GM12801 (cell line): ENCODE data around the gene KLHL3.

Experiments
- TF ChIP-seq, protein P1 (sequence below): IDR thresholded peaks from one replicate; pipeline ENCODE4 v1.5.1; 2011; ENCODE audit warnings: control low read depth; ENCODE audit not compliant: insufficient read length; ENCODE audit errors: extremely low read depth

The KLHL3 gene

DNA sequence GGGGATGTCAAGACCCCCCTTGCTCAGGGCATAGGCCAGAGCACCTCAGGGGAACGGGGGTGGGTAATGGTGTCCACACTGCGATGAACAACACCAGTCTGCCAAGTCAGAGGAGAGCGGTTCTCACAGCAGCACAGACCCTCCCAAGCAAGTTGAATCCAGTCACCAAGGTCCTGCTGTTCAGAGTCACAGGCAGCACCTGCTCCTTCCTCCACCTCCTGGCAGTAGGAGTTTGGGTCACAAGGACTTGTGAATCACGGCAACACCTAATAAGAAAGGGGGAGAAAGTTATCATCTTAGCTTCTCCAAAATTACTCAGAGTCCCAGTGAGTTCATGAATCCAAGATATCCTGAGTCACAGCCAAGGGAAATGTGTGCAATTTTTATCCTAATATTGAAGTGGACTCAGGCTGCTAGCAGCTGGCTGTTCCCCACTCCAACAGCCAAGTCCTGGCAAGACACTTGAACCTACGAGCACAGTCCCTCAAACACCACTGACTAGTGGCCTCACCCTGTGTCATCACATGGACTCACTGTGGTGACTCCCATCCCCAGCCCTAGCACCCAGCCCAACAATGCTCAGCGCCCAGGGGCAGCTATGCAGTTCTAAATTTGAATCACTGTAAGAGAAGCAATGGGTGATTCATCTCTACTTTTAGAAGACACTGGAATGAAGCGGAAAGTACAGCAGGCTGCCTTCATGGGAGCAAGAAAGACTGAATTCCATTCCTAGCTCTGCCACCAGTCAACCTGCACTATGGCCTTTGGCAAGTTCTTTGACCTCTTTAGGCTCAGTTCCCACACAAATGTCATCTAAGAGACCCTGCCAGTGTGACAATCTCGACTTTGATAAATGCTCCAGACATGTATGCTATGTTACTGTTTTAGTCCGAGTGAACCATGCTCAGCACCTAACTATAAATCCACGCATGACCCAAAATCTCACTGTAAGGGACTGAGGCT lies 113.7 kb downstream of the KLHL3 start:
- TF ChIP-seq, protein P1, sequence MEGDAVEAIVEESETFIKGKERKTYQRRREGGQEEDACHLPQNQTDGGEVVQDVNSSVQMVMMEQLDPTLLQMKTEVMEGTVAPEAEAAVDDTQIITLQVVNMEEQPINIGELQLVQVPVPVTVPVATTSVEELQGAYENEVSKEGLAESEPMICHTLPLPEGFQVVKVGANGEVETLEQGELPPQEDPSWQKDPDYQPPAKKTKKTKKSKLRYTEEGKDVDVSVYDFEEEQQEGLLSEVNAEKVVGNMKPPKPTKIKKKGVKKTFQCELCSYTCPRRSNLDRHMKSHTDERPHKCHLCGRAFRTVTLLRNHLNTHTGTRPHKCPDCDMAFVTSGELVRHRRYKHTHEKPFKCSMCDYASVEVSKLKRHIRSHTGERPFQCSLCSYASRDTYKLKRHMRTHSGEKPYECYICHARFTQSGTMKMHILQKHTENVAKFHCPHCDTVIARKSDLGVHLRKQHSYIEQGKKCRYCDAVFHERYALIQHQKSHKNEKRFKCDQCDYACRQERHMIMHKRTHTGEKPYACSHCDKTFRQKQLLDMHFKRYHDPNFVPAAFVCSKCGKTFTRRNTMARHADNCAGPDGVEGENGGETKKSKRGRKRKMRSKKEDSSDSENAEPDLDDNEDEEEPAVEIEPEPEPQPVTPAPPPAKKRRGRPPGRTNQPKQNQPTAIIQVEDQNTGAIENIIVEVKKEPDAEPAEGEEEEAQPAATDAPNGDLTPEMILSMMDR, result no peak

DNA sequence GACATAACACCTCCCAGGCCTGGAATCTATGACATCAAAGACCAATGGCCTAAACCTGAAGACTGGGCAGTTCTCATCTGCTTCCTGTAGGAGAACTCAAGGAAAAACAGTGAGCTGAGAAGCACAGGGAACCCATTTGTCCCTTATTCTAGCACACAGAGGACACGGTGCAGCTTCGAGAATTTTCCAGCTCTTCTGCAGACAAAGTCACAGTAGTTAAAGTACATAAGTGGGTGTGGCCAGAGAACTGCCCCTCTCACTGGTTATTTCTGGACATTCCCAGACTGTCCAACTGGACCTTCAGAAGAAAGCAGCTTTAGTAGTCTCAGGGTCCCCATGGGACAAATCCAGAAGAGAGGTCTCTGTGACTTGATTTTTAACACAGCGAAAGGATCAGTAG lies 114.6 kb downstream of the KLHL3 start:
- TF ChIP-seq, protein P1, result no peak

DNA sequence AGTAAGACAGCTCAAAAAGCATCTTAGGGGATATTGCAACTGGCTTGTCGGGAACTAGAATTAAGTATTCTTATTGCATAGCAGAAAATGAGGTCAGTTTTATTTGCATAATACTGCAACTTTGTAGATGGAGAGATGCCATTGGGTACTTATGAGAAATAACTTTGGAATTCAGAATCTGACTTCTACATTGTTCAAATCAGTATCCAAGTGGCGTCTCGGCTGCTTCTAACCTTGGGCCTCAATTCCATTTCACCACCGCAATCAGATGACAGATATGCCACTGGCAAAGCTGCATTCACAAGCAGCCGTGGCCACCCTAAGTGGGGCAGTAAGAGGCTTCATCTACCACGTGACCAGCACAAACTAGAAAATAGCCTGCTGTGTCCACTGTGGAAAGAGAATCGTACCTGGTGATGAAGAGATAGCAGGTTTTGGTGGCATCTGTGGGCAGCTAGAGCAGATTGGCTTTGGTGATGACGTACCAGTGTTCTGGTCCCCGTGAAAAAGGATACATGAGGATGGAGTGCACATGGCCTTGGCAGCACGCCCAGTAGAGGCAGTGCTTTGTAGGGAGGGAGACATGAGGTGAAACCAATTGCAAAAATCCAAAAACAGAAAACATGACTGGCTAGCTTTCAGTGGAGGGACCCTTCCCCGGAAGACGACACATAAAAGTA lies 116.6 kb downstream of the KLHL3 start:
- TF ChIP-seq, protein P1, result no peak

DNA sequence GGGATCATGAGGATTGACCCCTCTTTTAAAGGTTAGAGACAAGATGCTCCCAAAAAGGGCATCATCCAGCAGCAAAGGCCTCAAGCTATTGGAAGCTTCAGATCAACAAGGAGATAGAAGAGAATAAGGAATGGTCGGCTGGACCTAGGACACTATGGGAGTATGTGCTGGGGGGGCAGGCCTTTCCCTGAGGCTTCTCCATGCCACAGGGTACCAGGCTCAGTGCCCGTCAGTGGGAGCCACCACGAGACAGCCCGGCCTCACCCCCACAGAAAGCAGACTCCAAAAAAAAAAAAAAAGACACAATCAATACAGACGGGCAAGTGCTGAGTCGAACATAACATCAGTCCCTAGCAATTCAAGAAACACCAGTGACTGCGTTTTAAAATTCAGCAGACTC lies 117.4 kb downstream of the KLHL3 start:
- TF ChIP-seq, protein P1, result no peak

DNA sequence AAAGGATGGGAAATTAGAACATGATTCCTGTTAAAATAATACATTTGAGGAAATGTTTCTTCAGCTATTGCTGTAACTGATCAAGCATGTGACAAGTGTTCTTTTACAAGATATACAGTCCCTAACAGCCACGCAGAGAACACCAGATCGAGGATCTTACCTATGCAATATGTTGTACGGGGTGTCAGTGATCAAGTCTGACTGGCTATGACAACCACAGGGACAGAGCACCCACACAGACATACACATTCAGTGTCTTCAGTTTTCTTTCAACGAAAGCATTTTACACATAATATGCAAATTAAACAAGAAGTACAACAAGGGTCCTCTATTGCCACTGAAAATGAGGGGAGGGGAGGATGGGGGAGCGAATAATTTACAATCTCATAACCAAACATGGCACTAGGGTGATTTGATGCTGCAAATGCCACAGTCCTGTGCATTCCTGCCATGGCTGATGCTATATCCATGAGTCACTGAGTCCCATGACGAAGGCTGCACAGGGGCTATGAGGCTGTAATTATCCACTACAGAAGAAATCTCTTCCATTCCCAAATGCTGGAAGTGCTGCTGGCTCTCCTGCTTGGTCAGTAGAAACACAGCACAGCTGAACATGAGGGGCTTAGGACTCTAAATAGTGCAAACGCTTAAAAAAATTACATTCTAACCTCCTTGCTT lies 118.2 kb downstream of the KLHL3 start:
- TF ChIP-seq, protein P1, result no peak

DNA sequence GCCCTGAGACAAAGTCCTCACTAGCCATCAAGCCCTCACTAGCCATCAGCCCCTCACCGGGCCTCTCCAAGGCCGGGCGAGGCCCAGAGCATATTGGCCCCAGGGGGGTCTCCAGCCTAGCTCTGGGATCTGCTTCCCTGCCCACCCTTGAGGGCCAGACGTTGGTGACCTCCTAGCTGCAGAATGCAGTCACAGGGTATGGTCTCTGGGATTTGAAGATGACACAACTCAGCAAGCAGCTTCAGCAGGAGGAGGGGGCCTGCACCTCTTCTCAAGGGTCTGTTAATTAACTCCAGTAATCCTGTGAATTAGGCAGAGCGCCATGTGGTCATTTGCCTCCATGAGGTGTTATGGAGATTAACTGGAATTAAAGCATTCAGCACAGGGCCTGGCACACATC lies 119.8 kb downstream of the KLHL3 start:
- TF ChIP-seq, protein P1, result no peak

DNA sequence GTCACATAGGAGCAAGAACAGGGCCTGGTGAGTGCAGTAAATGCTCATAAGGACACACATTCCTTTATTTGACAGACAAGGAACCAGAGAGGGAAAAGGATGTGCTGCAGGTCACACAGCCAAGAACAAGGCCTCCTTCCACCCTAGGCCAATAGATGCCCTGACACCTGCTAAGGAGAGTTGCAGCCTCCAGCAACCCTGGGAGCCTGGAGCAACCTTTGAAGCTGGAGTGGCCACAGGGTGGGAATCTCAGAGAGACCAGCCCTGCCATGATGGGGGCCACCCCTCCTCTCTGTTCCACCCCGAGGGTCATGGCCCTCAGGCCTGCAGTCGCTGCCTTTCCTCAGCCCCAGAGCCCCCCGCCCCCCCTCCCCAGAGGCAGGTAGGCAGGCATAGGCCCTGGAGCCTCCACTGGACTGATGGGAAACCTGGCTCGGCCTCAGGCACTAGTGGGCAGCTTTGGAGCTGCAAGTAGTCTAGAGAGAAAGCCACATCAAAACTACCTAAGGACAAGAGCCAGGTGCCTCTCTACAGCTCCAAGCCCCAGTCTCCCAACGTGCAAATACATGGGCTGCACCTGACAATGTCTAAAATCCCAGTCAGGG lies 120.6 kb downstream of the KLHL3 start:
- TF ChIP-seq, protein P1, result no peak
